Stimulated activated CD4-positive, alpha-beta T cell treated with anti-CD3 and anti-CD28 coated beads, TNF-alpha, amount 100 ng/mL, for 48 hours (primary cell): ENCODE results near the gene FYN.

Experiments
- DNase-seq, 3 donors: peaks; one replicate each; pipeline ENCODE4 v3.0.0-alpha.2; 2020; ENCODE audit warnings: low read depth in 3 of 3

The FYN gene

GRCh38 chr6:111628142-111628850 lies 245.0 kb downstream of the FYN start:
- no peak for DNase-seq

- DNase-seq: no peak
These were observed 246.8 kb downstream of the FYN start for GRCh38 chr6:111626441-111626840.

GRCh38 chr6:111625461-111626391 lies 247.5 kb downstream of the FYN start:
- DNase-seq: no peak

GRCh38 chr6:111625099-111625416 lies 248.2 kb downstream of the FYN start:
- no peak for DNase-seq

GRCh38 chr6:111624401-111625098 lies 248.7 kb downstream of the FYN start:
- no peak for DNase-seq

GRCh38 chr6:111623046-111623718 lies 250.1 kb downstream of the FYN start:
- no peak for DNase-seq

- no peak for DNase-seq
These were observed 253.1 kb downstream of the FYN start for GRCh38 chr6:111620169-111620568.

GRCh38 chr6:111618407-111618806 lies 254.8 kb downstream of the FYN start:
- DNase-seq: no peak

- no peak for DNase-seq
These were observed 256.1 kb downstream of the FYN start for GRCh38 chr6:111617149-111617548.

- DNase-seq: no peak
These were observed 257.2 kb downstream of the FYN start for GRCh38 chr6:111615916-111616612.

GRCh38 chr6:111614833-111615582 lies 258.2 kb downstream of the FYN start:
- DNase-seq: no peak

- no peak for DNase-seq
These were observed 260.9 kb downstream of the FYN start for GRCh38 chr6:111612379-111612778.

- no peak for DNase-seq
These were observed 262.6 kb downstream of the FYN start for GRCh38 chr6:111610548-111611172.
